Panc1 (cell line): ENCODE measurements around the gene SUCO. TPM values are rescaled to one million over a fixed set of nuclear protein-coding genes. Genes with fewer than 3 reads are reported as not detected.

Source experiments
- ATAC-seq: fragments of 200-7000 bp; cut with Tn5 transposase; 2 replicates; pipeline ENCODE4 v1.9.1; 2020; ENCODE audit warnings: mild to moderate bottlenecking, moderate library complexity
- BruUV-seq: library from RNA; stranded (reverse); fragments of 400-500 nt; replicated peaks from 2 replicates; lab custom pipeline; 2021; lab: Mats Ljungman, UMichigan
- CTCF ChIA-PET: fragments of 300-600 bp; sonication (Branson Sonifier 250); formaldehyde crosslinking; loops from one replicate; lab custom pipeline; 2022; ENCODE audit warnings: antibody characterized with exemption; lab: Charles Lee
- POLR2A ChIA-PET: fragments of 300-600 bp; sonication (Branson Sonifier 250); formaldehyde crosslinking; loops from one replicate; lab custom pipeline; 2022; ENCODE audit warnings: antibody characterized with exemption; lab: Charles Lee
- DNase-seq: peaks from one replicate; pipeline ENCODE4 v3.0.0-alpha.2; 2010; ENCODE audit warnings: low read depth, low spot score
- H3K27ac ChIP-seq: 2 replicates; pipeline ENCODE4 v1.5.1; 2011; ENCODE audit warnings: mild to moderate bottlenecking, low read length, inconsistent platforms
- H3K27me3 ChIP-seq: fragments of 200-500 bp; sonication (Bioruptor generic); 2 replicates; pipeline ENCODE4 v1.6.0; 2014; ENCODE audit warnings: low read length, inconsistent platforms; ENCODE audit not compliant: control insufficient read depth, insufficient read depth
- H3K36me3 ChIP-seq: fragments of 200-500 bp; sonication (Bioruptor generic); 2 replicates; pipeline ENCODE4 v1.5.1; 2014; ENCODE audit warnings: inconsistent platforms, mild to moderate bottlenecking, low read length, moderate library complexity; ENCODE audit not compliant: control insufficient read depth, insufficient read depth
- H3K4me1 ChIP-seq: 2 replicates; pipeline ENCODE4 v1.5.1; 2011; ENCODE audit warnings: inconsistent platforms, mild to moderate bottlenecking, low read length, moderate library complexity; ENCODE audit not compliant: control insufficient read depth, insufficient read depth
- H3K4me3 ChIP-seq, 2 experiments: 2 replicates each; pipeline ENCODE4 v1.5.1; 2011 to 2012; ENCODE audit warnings: low read depth in 2 of 2, low read length in 2 of 2, mild to moderate bottlenecking in 2 of 2, inconsistent platforms in 1 of 2, moderate library complexity in 1 of 2
- H3K9me3 ChIP-seq: fragments of 200-500 bp; sonication (Bioruptor generic); 2 replicates; pipeline ENCODE4 v1.5.1; 2014; ENCODE audit warnings: low read depth, mild to moderate bottlenecking, inconsistent platforms, low read length, moderate library complexity; ENCODE audit not compliant: control insufficient read depth, insufficient read depth
- POLR2AphosphoS5 ChIP-seq: IDR thresholded peaks from 2 replicates; pipeline ENCODE4 v1.6.1; 2012; ENCODE audit warnings: mild to moderate bottlenecking, low read depth, low read length, moderate library complexity
- SIN3A ChIP-seq: IDR thresholded peaks from 2 replicates; pipeline ENCODE4 v1.6.1; 2012; ENCODE audit warnings: low read depth, mild to moderate bottlenecking, low read length, moderate library complexity, borderline replicate concordance; ENCODE audit not compliant: insufficient read depth
- TCF7L2 ChIP-seq: IDR thresholded peaks from 2 replicates; pipeline ENCODE4 v1.6.1; 2011; ENCODE audit warnings: mild to moderate bottlenecking, low read depth, low read length, inconsistent platforms
- in situ Hi-C: cut with HindIII; loops from 2 replicates; pipeline ENCODE4 v1.10.0; 2016; ENCODE audit warnings: low sequenced_read_pairs, low pct_unique_long_range_greater_than_20kb
- intact Hi-C: fragments of 100-400 bp; cut with micrococcal nuclease; formaldehyde crosslinking; loops from one replicate; pipeline ENCODE4 v1.10.0; 2022; ENCODE audit not compliant: unreplicated experiment
- total RNA-seq: library from RNA; stranded (reverse); gene quantifications from one replicate; pipeline ENCODE4 v1.2.1, GENCODE V29; 2021; ENCODE audit not compliant: unreplicated experiment
- TF ChIP-seq, protein P1 (sequence below), 2 experiments: IDR thresholded peaks; 2 replicates each; pipeline ENCODE4 v1.6.1; 2011 to 2012; ENCODE audit warnings: low read depth in 2 of 2, control low read depth in 1 of 2, low read length in 1 of 2, mild to moderate bottlenecking in 1 of 2, moderate library complexity in 1 of 2; ENCODE audit not compliant: insufficient read depth in 1 of 2
- TF ChIP-seq, protein P2 (sequence below): fragments of 450-650 bp; IDR thresholded peaks from 2 replicates; pipeline ENCODE4 v1.5.1; 2017; ENCODE audit warnings: mild to moderate bottlenecking

Gene SUCO
- total RNA-seq, 1 experiment from 2014 or later: 31.3 TPM

DNA sequence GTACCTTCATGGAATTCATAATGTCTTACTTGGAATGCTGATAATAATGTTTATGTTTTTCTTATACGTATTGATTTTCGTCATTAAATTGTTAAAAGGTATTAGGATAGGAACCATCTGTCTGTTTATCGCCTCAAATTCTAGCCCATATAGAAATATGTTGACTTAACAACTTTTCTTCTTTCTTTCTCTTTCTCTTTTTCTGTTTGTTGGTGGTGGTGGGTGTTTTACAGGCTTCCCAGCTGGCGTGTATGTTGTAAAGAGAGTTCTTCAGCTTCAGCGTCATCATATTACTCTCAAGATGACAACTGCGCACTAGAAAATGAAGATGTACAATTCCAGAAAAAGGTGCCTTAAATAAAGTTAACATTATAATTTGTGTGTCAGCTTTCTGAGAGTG is 18.3 kb downstream of the SUCO start:
- POLR2A ChIA-PET: no interaction called here
- intact Hi-C loops: no loop called here
- no peak overlapping the region for H3K4me3 ChIP-seq
- no peaks in the 10 kb centered on the region for H3K27me3 ChIP-seq
- no peaks in the 10 kb centered on the region for H3K9me3 ChIP-seq
- DNase-seq (no peak), ATAC-seq (no peak)
- CTCF ChIA-PET: no interaction called here
- peaks cover 10% of the 10 kb centered on the region; the same call in 1 of the 2 replicates for H3K4me1 ChIP-seq
- in situ Hi-C loops: no loop called here
- TF ChIP-seq, protein P1, sequence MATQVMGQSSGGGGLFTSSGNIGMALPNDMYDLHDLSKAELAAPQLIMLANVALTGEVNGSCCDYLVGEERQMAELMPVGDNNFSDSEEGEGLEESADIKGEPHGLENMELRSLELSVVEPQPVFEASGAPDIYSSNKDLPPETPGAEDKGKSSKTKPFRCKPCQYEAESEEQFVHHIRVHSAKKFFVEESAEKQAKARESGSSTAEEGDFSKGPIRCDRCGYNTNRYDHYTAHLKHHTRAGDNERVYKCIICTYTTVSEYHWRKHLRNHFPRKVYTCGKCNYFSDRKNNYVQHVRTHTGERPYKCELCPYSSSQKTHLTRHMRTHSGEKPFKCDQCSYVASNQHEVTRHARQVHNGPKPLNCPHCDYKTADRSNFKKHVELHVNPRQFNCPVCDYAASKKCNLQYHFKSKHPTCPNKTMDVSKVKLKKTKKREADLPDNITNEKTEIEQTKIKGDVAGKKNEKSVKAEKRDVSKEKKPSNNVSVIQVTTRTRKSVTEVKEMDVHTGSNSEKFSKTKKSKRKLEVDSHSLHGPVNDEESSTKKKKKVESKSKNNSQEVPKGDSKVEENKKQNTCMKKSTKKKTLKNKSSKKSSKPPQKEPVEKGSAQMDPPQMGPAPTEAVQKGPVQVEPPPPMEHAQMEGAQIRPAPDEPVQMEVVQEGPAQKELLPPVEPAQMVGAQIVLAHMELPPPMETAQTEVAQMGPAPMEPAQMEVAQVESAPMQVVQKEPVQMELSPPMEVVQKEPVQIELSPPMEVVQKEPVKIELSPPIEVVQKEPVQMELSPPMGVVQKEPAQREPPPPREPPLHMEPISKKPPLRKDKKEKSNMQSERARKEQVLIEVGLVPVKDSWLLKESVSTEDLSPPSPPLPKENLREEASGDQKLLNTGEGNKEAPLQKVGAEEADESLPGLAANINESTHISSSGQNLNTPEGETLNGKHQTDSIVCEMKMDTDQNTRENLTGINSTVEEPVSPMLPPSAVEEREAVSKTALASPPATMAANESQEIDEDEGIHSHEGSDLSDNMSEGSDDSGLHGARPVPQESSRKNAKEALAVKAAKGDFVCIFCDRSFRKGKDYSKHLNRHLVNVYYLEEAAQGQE (IDR thresholded peaks at IDR 0.05; ENCODE audit: insufficient read depth in 1 of 2, low read depth in 2 of 2, low read length in 1 of 2): no peak
- TF ChIP-seq POLR2AphosphoS5: no peak
- BruUV-seq: no TSS peak
- H3K27ac ChIP-seq: no peak overlapping the region
- H3K36me3 ChIP-seq: no peaks in the 10 kb centered on the region

DNA sequence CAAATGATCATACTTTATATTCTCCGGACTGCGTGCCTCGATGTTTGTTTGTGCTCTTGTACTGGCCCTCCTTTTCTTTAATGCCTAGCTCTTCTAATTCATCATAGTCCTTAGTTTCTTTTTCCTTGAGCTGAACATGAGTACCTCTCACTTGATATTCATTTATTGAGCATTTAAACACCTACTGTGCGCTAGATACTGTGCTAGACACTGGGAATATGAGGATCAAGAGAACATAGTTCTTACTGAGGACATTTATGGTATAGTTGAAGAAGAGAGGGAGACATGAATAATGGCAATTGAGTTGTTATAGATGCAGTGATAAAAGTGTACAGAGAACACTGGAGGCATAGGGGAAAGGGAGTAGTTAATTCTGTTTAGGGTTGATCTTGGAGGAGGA is 22.0 kb downstream of the SUCO start:
- peaks cover 3% of the 10 kb centered on the region; the same call in 1 of the 2 replicates for H3K4me1 ChIP-seq
- no peak for ATAC-seq
- no TSS peak for BruUV-seq
- ChIA-PET POLR2A (no interaction called here), CTCF (no interaction called here)
- no peak overlapping the region for H3K4me3 ChIP-seq
- peaks cover 7% of the 10 kb centered on the region; the same call in 1 of the 2 replicates for H3K36me3 ChIP-seq
- no peak for DNase-seq
- in situ Hi-C loops: no loop called here
- no peaks in the 10 kb centered on the region for H3K27me3 ChIP-seq
- intact Hi-C loops: no loop called here
- no peaks in the 10 kb centered on the region for H3K9me3 ChIP-seq
- TF ChIP-seq, protein P2, sequence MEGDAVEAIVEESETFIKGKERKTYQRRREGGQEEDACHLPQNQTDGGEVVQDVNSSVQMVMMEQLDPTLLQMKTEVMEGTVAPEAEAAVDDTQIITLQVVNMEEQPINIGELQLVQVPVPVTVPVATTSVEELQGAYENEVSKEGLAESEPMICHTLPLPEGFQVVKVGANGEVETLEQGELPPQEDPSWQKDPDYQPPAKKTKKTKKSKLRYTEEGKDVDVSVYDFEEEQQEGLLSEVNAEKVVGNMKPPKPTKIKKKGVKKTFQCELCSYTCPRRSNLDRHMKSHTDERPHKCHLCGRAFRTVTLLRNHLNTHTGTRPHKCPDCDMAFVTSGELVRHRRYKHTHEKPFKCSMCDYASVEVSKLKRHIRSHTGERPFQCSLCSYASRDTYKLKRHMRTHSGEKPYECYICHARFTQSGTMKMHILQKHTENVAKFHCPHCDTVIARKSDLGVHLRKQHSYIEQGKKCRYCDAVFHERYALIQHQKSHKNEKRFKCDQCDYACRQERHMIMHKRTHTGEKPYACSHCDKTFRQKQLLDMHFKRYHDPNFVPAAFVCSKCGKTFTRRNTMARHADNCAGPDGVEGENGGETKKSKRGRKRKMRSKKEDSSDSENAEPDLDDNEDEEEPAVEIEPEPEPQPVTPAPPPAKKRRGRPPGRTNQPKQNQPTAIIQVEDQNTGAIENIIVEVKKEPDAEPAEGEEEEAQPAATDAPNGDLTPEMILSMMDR: no peak
- TF ChIP-seq TCF7L2 (no peak), SIN3A (no peak), POLR2AphosphoS5 (no peak)
- TF ChIP-seq, protein P1 (IDR thresholded peaks at IDR 0.05; ENCODE audit: insufficient read depth in 1 of 2, low read depth in 2 of 2, low read length in 1 of 2): no peak
- no peak overlapping the region for H3K27ac ChIP-seq
